Measurements from ENCODE around the gene PSMB4. TPM values are rescaled to one million over a fixed set of nuclear protein-coding genes. Genes with fewer than 3 reads are reported as not detected.
A peak's percentile ranks its signal among the peaks of the same experiment; 100 is the strongest.
"Not testable (repeated sequence)": the region's sequence is repeated elsewhere in the genome, so short reads cannot be mapped to it uniquely, and the experiment has no call there.

PSMB4 gene
- total RNA-seq, 4 donors from 2014 or later, result 192 to 245 (median 232) TPM

GRCh38 chr1:151435174-151435573 is 35.8 kb downstream of the PSMB4 start:
- 37 to 77% methylated on average over 3 of the region's 3 CpGs for WGBS, 2 donors (ENCODE audit: low coverage in 1 of 2)
- H3K27me3 ChIP-seq, result no peaks in the 10 kb centered on the region
- TF ChIP-seq CTCF (IDR thresholded peaks at IDR 0.05), result no peak
- no peak for TF ChIP-seq EP300 (IDR thresholded peaks at IDR 0.05)
- TF ChIP-seq POLR2AphosphoS5 (IDR thresholded peaks at IDR 0.05), result peak; percentile 15
- peak; percentile 62 for ATAC-seq
- H3K9me3 ChIP-seq, result no peaks in the 10 kb centered on the region
- H3K27ac ChIP-seq, result peak overlapping the region in 3 of 4 donors; percentile 34 to 62 (median 59)
- peaks cover 3 to 83% (median 18%) of the 10 kb centered on the region in 3 donors for H3K4me1 ChIP-seq
- peaks cover 0 to 8% of the 10 kb centered on the region in 2 donors for H3K36me3 ChIP-seq
- no peak overlapping the region for H3K4me3 ChIP-seq

GRCh38 chr1:151436985-151437384 is 37.6 kb downstream of the PSMB4 start:
- no peak for ATAC-seq
- H3K27ac ChIP-seq, result no peak overlapping the region
- TF ChIP-seq POLR2AphosphoS5 (IDR thresholded peaks at IDR 0.05) (no peak), POLR2A (IDR thresholded peaks at IDR 0.05) (no peak), CTCF (IDR thresholded peaks at IDR 0.05) (no peak), EP300 (IDR thresholded peaks at IDR 0.05) (no peak)
- peaks cover 7 to 95% (median 23%) of the 10 kb centered on the region in 3 donors for H3K4me1 ChIP-seq
- peaks cover 0 to 17% of the 10 kb centered on the region in 2 donors for H3K36me3 ChIP-seq
- H3K27me3 ChIP-seq, result no peaks in the 10 kb centered on the region
- 58 to 72% methylated on average over 3 to 5 of the region's 6 CpGs for WGBS, 2 donors (ENCODE audit: low coverage in 1 of 2)
- no peaks in the 10 kb centered on the region for H3K9me3 ChIP-seq
- no peak overlapping the region for H3K4me3 ChIP-seq

GRCh38 chr1:151437396-151437795 is 38.0 kb downstream of the PSMB4 start:
- Histone ChIP-seq H3K36me3 (peaks cover 0 to 17% of the 10 kb centered on the region in 2 donors), H3K4me1 (peaks cover 7 to 95% (median 23%) of the 10 kb centered on the region in 3 donors)
- not testable (repeated sequence) for H3K27ac ChIP-seq, H3K9me3 ChIP-seq, ATAC-seq, H3K4me3 ChIP-seq, H3K27me3 ChIP-seq
- WGBS, 2 donors (ENCODE audit: low coverage in 1 of 2), result 64 to 75% methylated on average over 5 to 7 of the region's 8 CpGs

- peak; percentile 73 for ATAC-seq
- WGBS, 2 donors (ENCODE audit: low coverage in 1 of 2), result 32 to 49% methylated on average over 4 of the region's 4 CpGs
- H3K27ac ChIP-seq, result peak overlapping the region; percentile 52 to 68 (median 62)
Observed at GRCh38 chr1:151443846-151444782, 44.7 kb downstream of the PSMB4 start.

More at GRCh38 chr1:151443846-151444782, 44.7 kb downstream of the PSMB4 start:
- no peaks in the 10 kb centered on the region for H3K9me3 ChIP-seq
- TF ChIP-seq POLR2AphosphoS5 (IDR thresholded peaks at IDR 0.05), result no peak
- no peak for TF ChIP-seq POLR2A (IDR thresholded peaks at IDR 0.05)
- TF ChIP-seq EP300 (IDR thresholded peaks at IDR 0.05), result no peak
- peak; percentile 53 to 78 (median 68) for TF ChIP-seq CTCF (IDR thresholded peaks at IDR 0.05)
- no peak overlapping the region for H3K4me3 ChIP-seq
- H3K36me3 ChIP-seq, result peaks cover 0 to 14% of the 10 kb centered on the region in 2 donors
- H3K4me1 ChIP-seq, result peaks cover 12 to 92% (median 20%) of the 10 kb centered on the region in 3 donors
- H3K27me3 ChIP-seq, result no peaks in the 10 kb centered on the region

All from gastroesophageal sphincter (tissue), 4 donors.